Gastroesophageal sphincter (tissue), 3 donors: ENCODE data around the gene ABLIM2.

Source experiments
- CTCF ChIP-seq, 4 experiments: fragments of 200-600 bp in 2 of 4; fragments of 450-650 bp in 2 of 4; sonication (generic) in 1 of 4; IDR thresholded peaks; one replicate each; pipeline ENCODE4 v1.5.1; 2017 to 2019; ENCODE audit warnings: antibody characterized with exemption in 4 of 4, mild to moderate bottlenecking in 2 of 4, moderate library complexity in 2 of 4
- EP300 ChIP-seq: sonication (generic); formaldehyde crosslinking; IDR thresholded peaks from one replicate; pipeline ENCODE4 v1.6.1; 2017; ENCODE audit warnings: antibody characterized with exemption, mild to moderate bottlenecking

GRCh38 chr4:7993671-7994070, 164.9 kb downstream of the ABLIM2 start:
- TF ChIP-seq EP300 (no peak), CTCF (IDR thresholded peaks at IDR 0.05) (no peak)
